GM23338 (cell line): Measurements from ENCODE around the gene ACADVL.

Experiments used
- CREB1 ChIP-seq: fragments of 250-450 bp; sonication (Bioruptor Pico); IDR thresholded peaks from 2 replicates; pipeline ENCODE4 v1.5.0; 2020; ENCODE audit warnings: low read depth, mild to moderate bottlenecking, moderate library complexity
- CTCF ChIP-seq, 2 experiments: fragments of 200-600 bp in 1 of 2; sonication (generic) in 1 of 2; conservative IDR thresholded peaks; 2 replicates each; pipeline versions ENCODE4 v1.5.1 to v1.6.1; 2016 to 2017; ENCODE audit warnings: antibody characterized with exemption in 2 of 2, low read depth in 2 of 2, mild to moderate bottlenecking in 2 of 2, moderate library complexity in 1 of 2
- ETS1 ChIP-seq: IDR thresholded peaks from 2 replicates; pipeline ENCODE4 v1.6.1; 2016; ENCODE audit warnings: antibody characterized with exemption
- EZH2 ChIP-seq: fragments of 200-600 bp; sonication (generic); IDR thresholded peaks from one replicate; pipeline ENCODE4 v1.8.0; 2017; ENCODE audit warnings: antibody characterized with exemption, mild to moderate bottlenecking, low read depth; ENCODE audit not compliant: unreplicated experiment
- EZH2phosphoT487 ChIP-seq: fragments of 200-600 bp; sonication (generic); IDR thresholded peaks from one replicate; pipeline ENCODE4 v1.8.1; 2018; ENCODE audit warnings: antibody characterized with exemption; ENCODE audit not compliant: unreplicated experiment
- POLR2AphosphoS5 ChIP-seq: IDR thresholded peaks from 2 replicates; pipeline ENCODE4 v1.6.1; 2016; ENCODE audit warnings: antibody characterized with exemption, low read depth
- REST ChIP-seq: IDR thresholded peaks from one replicate; pipeline ENCODE4 v1.6.1; 2018; ENCODE audit warnings: antibody characterized with exemption; ENCODE audit not compliant: unreplicated experiment
- STAT1 ChIP-seq: IDR thresholded peaks from one replicate; pipeline ENCODE4 v1.6.1; 2016; ENCODE audit warnings: antibody characterized with exemption; ENCODE audit not compliant: unreplicated experiment
- ZNF331 ChIP-seq: fragments of 250-450 bp; sonication (Bioruptor Pico); IDR thresholded peaks from 2 replicates; pipeline ENCODE4 v1.5.0; 2020; ENCODE audit warnings: low read depth, mild to moderate bottlenecking, moderate library complexity

- no peak for TF ChIP-seq EZH2
- TF ChIP-seq REST = no peak
- no peak for TF ChIP-seq EZH2phosphoT487
- no peak for TF ChIP-seq CTCF (conservative IDR thresholded peaks at IDR 0.05; ENCODE audit: low read depth in 2 of 2)
- no peak for TF ChIP-seq POLR2AphosphoS5
- no peak for TF ChIP-seq ETS1
- no peak for TF ChIP-seq CREB1 (CRISPR knock-in tag)
- TF ChIP-seq ZNF331 = no peak
- TF ChIP-seq STAT1 = no peak
These were observed 35.6 kb upstream of the ACADVL start for GRCh38 chr17:7184091-7184488.
